ENCODE measurements around the gene MCF2L.
"Not testable (repeated sequence)": the region's sequence is repeated elsewhere in the genome, so short reads cannot be mapped to it uniquely, and the experiment has no call there.

Gene MCF2L

DNA sequence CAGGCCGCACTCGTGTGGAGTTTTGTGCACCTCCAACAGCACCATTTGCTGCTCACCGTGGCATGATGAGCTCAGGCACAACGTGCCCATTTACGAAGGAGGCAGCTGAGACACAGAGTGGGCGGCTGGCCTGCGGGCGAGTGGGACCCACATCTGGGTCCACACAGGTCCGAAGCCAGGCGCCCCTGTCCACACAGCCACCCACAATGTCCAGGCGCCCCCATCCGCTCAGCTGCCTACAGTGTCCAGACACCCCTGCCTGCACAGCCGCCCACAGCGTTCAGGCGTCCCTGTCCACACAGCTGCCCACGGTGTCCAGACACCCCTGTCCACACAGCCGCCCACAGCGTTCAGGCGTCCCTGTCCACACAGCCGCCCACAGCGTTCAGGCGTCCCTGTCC is 94.1 kb downstream of the MCF2L start:
- DNase-seq (ENCODE audit: low read depth in 1 of 2, low spot score in 1 of 2): no peak

DNA sequence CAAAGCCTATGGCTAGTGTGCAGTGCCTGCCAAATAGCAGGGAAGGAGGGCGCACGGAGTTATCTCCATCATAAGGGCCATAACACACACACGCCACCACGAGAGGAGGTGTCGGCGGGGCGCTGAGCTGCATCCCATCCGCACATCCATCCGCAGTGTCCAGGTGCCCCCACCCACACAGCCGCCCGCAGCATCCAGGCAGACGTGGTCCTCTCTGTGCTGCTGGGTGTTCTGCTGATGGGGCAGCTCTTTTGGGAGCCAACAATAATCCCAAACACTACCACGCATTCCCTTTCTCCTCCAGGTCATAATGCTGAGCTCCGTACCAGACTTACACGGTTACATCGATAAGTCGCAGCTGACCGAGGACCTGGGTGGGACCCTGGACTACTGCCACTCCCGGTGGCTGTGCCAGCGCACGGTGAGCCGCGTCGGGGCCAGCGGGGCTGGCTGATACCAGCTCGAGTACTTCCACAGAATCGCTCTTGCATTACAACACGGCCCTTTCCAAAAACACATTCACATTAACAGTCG is 95.1 kb downstream of the MCF2L start:
- DNase-seq (ENCODE audit: low read depth in 1 of 2, low spot score in 1 of 2): no peak

DNA sequence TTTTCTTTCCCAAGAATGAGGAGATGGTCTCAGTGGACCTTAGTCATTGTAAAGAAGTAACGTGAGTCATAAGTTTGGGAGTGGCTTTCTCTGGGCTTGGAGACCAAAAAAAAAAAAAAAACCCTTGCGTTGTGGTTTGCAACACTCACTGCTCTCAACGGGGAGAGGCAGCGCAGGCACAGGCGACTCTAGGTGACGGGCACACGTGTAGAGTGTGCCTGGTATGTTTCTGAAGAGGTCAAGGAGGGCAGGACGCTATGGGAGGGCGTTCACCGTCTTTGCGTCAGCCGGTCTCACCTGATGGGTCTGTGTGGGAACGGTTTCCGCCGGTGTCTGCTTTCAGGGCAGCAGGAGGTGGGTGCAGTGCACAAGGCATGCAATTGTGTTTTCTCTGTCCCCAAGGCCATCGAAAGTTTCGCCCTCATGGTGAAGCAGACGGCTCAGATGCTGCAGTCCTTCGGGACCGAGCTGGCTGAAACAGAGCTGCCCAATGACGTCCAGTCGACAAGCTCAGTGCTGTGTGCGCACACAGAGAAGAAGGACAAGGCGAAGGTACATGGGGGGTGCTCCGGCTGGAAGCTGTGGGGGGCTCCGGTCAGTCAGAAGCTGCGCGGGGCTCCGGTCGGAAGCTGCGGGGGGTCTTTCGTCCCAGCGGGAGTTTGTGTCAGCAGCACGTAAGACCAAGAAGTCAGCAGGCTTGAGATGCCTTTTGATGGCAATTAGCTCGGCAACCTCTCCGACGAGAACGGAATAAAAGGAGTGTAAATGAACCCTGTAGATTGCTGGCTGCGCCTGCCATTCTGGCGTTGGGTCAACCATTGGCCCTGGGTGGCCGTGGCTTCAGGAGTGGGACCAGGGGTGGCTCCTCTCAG is 95.8 kb downstream of the MCF2L start:
- no peak for DNase-seq (ENCODE audit: low read depth in 1 of 2, low spot score in 1 of 2)

DNA sequence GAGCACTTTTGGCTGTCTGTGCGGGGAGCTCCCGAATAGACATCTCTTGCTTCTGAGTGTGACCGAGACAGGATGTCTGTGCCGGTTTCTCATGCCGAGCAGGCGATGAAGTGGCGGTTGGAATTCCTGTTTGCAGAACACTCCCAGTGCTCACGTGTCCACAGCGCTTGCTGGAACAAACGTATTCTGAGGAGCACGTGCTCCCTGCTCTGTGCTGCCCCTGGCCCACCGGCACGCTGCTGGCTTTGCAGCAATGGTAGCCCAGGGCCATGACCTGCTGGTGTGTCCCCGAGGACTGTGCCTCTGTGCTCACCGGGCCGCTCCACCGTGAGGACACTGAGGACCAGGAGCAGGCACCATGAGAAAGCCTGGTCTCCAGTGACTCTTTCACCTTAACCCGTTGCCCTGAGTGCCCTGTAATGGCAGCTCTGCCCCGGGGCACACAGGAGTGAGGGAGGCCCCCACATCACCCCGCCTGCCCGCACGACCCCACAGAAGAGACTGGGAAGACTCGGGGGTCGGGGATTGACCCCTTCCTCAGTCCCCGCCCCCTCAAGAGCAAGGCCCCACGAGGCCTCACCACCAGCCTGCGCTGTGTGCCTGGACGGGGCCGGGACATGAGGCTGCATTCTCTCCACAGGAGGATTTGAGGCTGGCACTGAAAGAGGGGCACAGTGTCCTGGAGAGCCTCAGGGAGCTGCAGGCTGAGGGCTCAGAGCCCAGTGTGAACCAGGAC is 96.6 kb downstream of the MCF2L start:
- DNase-seq (ENCODE audit: low read depth in 1 of 2, low spot score in 1 of 2): no peak

DNA sequence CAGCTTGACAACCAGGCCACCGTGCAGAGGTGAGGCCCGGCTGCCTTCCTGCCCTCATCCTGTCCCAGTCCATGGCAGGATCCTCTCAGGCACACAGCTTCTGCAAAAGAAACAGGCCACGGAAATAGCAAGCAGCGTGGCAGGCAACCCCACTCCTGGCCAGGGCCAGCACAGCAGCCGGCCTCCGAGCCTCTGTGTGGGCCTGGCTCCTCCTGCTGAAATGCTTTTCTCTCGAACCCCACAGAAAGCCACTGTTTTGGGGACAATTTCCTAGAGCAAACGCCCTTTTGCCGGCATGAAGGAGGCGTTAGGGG is 97.1 kb downstream of the MCF2L start:
- DNase-seq (ENCODE audit: low read depth in 1 of 2, low spot score in 1 of 2): no peak

- no peak for DNase-seq (ENCODE audit: low read depth in 1 of 2, low spot score in 1 of 2)
These were observed 97.7 kb downstream of the MCF2L start for GRCh38 chr13:113066746-113067145.

- DNase-seq (ENCODE audit: low read depth in 1 of 2, low spot score in 1 of 2): no peak
These were observed 101.1 kb downstream of the MCF2L start for GRCh38 chr13:113069861-113070805.

GRCh38 chr13:113070855-113071254 is 101.8 kb downstream of the MCF2L start:
- no peak for DNase-seq (ENCODE audit: low read depth in 1 of 2, low spot score in 1 of 2)

DNA sequence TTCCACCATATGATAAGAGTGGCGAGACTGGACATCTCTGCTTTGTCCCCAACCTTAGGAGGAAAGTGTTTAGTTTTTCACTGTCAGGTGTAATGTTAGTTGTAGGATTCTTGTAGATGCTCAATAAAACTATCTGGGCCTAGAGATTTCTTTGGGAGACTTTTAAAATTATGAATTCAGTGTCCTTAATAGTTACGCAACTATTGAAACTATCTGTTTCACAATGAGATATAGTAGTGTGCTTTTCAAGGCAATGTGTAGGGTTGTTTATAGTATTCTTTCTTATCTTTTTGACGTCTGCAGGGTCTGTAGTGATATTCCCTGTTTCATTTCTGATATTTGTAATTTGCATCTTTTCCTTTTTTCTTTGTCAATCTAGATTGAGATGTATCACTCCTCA is 103.4 kb downstream of the MCF2L start:
- DNase-seq (ENCODE audit: low read depth in 1 of 2, low spot score in 1 of 2): no peak

- DNase-seq (ENCODE audit: low read depth in 1 of 2, low spot score in 1 of 2): no peak
These were observed 104.9 kb downstream of the MCF2L start for GRCh38 chr13:113073942-113074341.

- DNase-seq (ENCODE audit: low read depth in 1 of 2, low spot score in 1 of 2): no peak
These were observed 105.4 kb downstream of the MCF2L start for GRCh38 chr13:113074401-113074800.

GRCh38 chr13:113074876-113075275 is 105.9 kb downstream of the MCF2L start:
- DNase-seq (ENCODE audit: low read depth in 1 of 2, low spot score in 1 of 2): no peak

- no peak for DNase-seq (ENCODE audit: low read depth in 1 of 2, low spot score in 1 of 2)
These were observed 106.7 kb downstream of the MCF2L start for GRCh38 chr13:113075711-113076110.

DNA sequence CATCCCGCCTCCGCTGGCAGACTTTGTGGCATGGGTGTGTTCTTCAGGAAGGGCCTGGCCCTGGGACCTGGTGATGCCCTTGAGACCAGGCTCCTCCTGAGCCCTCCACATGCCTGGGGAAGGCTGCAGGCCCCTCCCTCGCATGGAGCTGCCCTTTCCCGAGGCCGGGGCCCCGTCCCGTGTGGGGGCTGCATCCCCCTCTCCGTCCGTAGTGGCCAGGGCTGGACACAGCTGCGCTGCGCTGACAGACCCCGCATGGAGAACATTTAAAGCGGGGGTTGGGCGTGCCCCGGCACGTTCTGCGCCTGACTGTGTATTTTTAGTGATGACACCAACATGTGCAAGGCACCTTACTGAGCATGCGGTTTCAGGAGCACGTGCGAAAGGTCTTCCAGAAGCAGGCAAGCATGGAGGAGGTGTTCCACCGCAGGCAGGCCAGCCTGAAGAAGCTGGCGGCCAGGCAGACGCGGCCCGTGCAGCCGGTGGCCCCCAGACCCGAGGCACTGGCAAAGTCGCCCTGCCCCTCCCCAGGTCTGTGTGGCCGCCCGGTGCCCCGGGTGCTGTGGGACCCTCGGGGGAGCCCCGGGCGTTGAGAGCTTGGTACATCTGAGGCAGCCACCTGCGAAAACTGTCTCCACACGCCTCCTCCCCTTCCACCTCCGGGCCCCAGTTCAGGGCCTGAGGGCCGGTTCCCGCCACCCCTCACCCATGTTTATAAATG is 107.8 kb downstream of the MCF2L start:
- no peak for DNase-seq (ENCODE audit: low read depth in 1 of 2, low spot score in 1 of 2)

- DNase-seq (ENCODE audit: low read depth in 1 of 2, low spot score in 1 of 2): no peak
These were observed 108.5 kb downstream of the MCF2L start for GRCh38 chr13:113077566-113077952.

GRCh38 chr13:113077953-113078901 is 109.2 kb downstream of the MCF2L start:
- DNase-seq (ENCODE audit: low read depth in 1 of 2, low spot score in 1 of 2): no peak

DNA sequence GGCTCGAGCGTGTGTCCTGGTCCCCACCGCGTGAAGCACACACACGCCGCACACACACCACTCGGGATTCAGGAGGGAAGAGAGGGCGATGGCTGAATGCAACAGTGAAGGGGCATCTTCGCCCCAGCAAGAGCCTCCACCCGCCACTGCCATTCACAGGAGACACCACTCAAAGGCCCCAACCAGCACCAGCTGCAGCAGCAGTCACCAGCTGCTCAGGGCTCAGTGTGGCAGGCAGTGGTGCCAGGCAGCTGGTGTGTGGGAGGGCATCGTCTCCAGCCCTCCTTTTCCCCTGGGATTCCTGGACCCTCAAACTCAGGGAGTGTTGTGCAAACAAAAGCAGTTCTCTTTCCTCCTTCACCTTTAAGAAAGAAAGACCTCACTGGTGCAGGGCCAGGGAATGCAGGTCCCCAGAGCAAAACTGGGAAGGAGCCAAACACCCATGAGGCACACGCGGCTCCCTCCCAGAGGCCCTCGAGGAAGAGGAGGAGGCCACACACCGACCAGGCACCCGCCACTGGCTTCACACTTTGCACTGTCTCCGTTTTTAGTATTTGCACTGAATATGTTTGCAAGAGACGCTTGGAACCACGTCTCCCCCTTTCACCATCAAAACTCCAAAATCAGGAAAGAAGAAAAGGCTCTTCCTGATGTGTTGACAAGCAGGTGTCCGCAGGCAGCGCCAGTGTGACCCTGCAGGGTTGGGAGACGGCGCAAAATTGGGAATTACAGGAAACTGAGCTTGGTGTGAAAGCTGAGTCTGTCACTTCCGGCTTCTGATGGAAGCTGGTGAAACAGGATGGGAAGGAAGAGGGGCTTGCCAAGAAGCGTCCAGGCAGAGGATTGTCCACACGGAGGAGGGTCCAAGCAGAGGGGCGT is 110.1 kb downstream of the MCF2L start:
- no peak for DNase-seq (ENCODE audit: low read depth in 1 of 2, low spot score in 1 of 2)

DNA sequence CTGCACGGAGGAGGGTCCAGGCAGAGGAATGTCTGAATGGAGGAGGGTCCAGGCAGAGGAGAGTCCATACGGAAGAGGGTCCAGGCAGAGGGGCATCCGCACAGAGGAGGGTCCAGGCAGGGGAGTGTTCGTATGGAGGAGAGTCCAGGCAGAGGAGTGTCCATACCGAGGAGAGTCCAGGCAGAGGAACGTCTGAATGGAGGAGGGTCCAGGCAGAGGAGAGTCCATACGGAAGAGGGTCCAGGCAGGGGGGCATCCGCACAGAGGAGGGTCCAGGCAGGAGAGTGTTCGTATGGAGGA is 110.7 kb downstream of the MCF2L start:
- not testable (repeated sequence) for DNase-seq (ENCODE audit: low read depth in 1 of 2, low spot score in 1 of 2)

GRCh38 chr13:113080361-113080831 is 111.4 kb downstream of the MCF2L start:
- DNase-seq (ENCODE audit: low read depth in 1 of 2, low spot score in 1 of 2): no peak

Measured in activated T-helper 1 cell treated with anti-CD3 and anti-CD28 coated beads, Interleukin-2, amount 50 U/mL, for 16 hours (primary cell).